Measurements from ENCODE around the gene SMOC2. TPM values are rescaled to one million over a fixed set of nuclear protein-coding genes. Genes with fewer than 3 reads are reported as not detected.

SMOC2 gene
- total RNA-seq, 4 donors from 2014 or later: 5.8 to 14.5 (median 9.0) TPM

DNA sequence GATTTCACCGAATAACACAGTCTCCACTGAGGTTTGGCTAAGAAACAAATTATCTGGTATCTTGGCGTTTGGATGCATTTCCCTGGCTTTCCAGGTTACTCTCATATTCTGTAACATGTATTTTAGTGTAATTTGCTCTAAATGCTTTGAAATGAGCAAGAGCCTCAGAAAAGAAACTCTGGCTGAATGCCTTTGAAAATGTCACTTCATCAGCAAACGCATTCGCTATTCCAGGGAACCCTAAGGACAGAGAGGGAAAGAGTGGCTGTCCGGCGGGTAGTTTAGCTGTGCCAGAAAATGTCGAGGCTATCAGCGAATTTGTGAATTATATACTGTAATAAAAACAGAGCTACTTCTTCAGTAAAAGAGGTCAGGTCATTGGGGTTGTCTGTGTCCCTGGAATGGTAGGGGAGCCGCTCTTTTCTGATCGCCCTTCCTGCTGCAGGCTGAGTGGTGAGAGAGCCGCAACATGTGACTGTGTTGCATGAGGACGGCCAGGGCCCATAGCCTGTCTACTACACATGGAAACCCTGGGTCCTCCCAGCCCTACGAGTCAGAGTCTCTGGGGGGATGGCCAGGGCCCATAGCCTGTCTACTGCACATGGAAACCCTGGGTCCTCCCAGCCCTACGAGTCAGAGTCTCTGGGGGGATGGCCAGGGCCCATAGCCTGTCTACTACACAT is 57.3 kb downstream of the SMOC2 start:
- H3K4me3 ChIP-seq: no peak overlapping the region
- in situ Hi-C loops (cut with MboI; ENCODE audit: low pct_ligation_motif_present in 1 of 4, low pct_unique_long_range_greater_than_20kb in 1 of 4, low sequenced_read_pairs in 3 of 4) (no loop called here), intact Hi-C loops (cut with DNase I; ENCODE audit: low total_unique reads) (no loop called here)
- H3K4me1 ChIP-seq: no peaks in the 10 kb centered on the region
- TF ChIP-seq POLR2AphosphoS5 (IDR thresholded peaks at IDR 0.05): no peak
- TF ChIP-seq EP300 (IDR thresholded peaks at IDR 0.05; ENCODE audit: low read depth): no peak
- TF ChIP-seq POLR2A (IDR thresholded peaks at IDR 0.05): no peak
- TF ChIP-seq, protein P1, sequence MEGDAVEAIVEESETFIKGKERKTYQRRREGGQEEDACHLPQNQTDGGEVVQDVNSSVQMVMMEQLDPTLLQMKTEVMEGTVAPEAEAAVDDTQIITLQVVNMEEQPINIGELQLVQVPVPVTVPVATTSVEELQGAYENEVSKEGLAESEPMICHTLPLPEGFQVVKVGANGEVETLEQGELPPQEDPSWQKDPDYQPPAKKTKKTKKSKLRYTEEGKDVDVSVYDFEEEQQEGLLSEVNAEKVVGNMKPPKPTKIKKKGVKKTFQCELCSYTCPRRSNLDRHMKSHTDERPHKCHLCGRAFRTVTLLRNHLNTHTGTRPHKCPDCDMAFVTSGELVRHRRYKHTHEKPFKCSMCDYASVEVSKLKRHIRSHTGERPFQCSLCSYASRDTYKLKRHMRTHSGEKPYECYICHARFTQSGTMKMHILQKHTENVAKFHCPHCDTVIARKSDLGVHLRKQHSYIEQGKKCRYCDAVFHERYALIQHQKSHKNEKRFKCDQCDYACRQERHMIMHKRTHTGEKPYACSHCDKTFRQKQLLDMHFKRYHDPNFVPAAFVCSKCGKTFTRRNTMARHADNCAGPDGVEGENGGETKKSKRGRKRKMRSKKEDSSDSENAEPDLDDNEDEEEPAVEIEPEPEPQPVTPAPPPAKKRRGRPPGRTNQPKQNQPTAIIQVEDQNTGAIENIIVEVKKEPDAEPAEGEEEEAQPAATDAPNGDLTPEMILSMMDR (IDR thresholded peaks at IDR 0.05): no peak
- H3K36me3 ChIP-seq: no peaks in the 10 kb centered on the region
- H3K27me3 ChIP-seq: no peaks in the 10 kb centered on the region
- 70 to 81% methylated on average over 7 to 14 of the region's 14 CpGs for WGBS, 2 donors (ENCODE audit: low coverage in 1 of 2)
- DNase-seq: no peak
- no peaks in the 10 kb centered on the region for H3K9me3 ChIP-seq
- no peak overlapping the region for H3K27ac ChIP-seq

DNA sequence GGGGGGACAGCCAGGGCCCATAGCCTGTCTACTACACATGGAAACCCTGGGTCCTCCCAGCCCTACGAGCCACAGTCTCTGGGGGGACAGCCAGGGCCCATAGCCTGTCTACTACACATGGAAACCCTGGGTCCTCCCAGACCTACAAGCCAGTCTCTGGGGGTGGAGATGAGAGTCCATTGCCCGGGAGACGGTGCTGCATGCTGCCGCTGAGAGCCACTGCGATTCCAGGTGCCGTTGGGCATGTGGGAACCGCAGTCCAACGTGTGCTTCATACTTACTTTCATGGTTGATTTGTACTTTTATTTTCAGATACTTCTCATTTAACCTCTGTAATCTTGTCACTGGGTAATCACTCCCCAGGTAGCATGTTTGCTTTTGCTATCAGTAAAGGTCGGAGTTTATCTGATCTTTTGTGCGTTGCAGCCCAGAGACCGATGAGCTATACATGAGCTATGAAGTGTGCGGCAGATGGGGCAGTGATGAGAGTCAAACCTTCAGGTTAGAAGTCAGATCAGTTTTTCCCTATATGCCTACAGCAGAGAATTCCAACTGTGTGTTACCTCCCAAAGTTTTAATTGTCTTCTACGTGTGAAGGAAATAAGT is 58.2 kb downstream of the SMOC2 start:
- TF ChIP-seq, protein P1 (IDR thresholded peaks at IDR 0.05): no peak
- TF ChIP-seq POLR2A (IDR thresholded peaks at IDR 0.05) (no peak), EP300 (IDR thresholded peaks at IDR 0.05; ENCODE audit: low read depth) (no peak), POLR2AphosphoS5 (IDR thresholded peaks at IDR 0.05) (no peak)
- Histone ChIP-seq H3K4me3 (no peak overlapping the region), H3K4me1 (no peaks in the 10 kb centered on the region), H3K9me3 (no peaks in the 10 kb centered on the region), H3K27ac (no peak overlapping the region), H3K36me3 (no peaks in the 10 kb centered on the region), H3K27me3 (no peaks in the 10 kb centered on the region)
- 56 to 63% methylated on average over 9 to 13 of the region's 13 CpGs for WGBS, 2 donors (ENCODE audit: low coverage in 1 of 2)
- no peak for DNase-seq
- in situ Hi-C loops (cut with MboI; ENCODE audit: low pct_ligation_motif_present in 1 of 4, low pct_unique_long_range_greater_than_20kb in 1 of 4, low sequenced_read_pairs in 3 of 4) (no loop called here), intact Hi-C loops (cut with DNase I; ENCODE audit: low total_unique reads) (no loop called here)

DNA sequence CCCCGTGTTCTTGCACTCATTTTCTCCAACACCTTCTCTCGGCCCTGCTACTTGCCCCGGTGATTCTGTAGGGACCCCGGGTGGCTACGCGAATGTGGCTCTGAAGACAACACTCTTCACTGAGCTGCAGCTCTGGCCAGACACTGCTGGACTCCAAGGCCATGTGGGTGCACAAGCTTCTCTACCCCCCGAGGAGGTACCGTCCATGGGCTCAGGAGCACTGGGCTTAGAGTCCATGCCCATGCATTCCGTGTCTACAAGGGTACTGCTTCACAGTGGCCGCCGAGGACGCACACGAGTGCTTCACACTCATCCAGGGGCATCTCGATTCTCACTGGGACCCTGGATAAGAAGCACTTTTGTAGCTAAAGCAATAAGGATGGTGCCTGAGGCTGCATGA is 59.5 kb downstream of the SMOC2 start:
- Histone ChIP-seq H3K4me1 (no peaks in the 10 kb centered on the region), H3K27me3 (no peaks in the 10 kb centered on the region), H3K4me3 (no peak overlapping the region), H3K9me3 (no peaks in the 10 kb centered on the region), H3K36me3 (no peaks in the 10 kb centered on the region), H3K27ac (no peak overlapping the region)
- in situ Hi-C loops (cut with MboI; ENCODE audit: low pct_ligation_motif_present in 1 of 4, low pct_unique_long_range_greater_than_20kb in 1 of 4, low sequenced_read_pairs in 3 of 4) (no loop called here), intact Hi-C loops (cut with DNase I; ENCODE audit: low total_unique reads) (no loop called here)
- WGBS, 2 donors (ENCODE audit: low coverage in 1 of 2): 89% methylated on average over 14 of the region's 14 CpGs; no CpG with 5 or more reads in 1 of the 2 donors
- TF ChIP-seq POLR2AphosphoS5 (IDR thresholded peaks at IDR 0.05): no peak
- no peak for TF ChIP-seq EP300 (IDR thresholded peaks at IDR 0.05; ENCODE audit: low read depth)
- no peak for DNase-seq

DNA sequence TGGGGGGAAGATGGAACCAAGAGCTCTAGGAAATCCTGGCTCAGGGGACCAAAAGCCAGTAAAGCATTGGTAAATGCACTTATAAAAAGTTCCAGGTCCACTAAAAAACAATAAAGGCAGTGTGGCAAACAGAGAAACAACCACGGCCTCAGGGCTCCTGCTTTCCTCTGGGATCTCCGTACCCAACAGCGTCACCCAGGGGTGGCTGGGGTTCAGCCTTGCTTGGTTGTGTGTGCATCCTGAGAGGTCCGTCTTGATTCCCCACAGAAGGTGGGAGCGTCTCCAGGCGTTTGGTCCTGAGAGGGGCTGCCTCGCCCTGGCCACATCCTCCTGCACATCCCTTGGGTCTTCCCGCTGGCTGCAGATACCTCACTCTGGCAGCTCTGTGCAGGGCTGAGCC is 60.6 kb downstream of the SMOC2 start:
- 89% methylated on average over 8 of the region's 8 CpGs; no CpG with 5 or more reads in 1 of the 2 donors for WGBS, 2 donors (ENCODE audit: low coverage in 1 of 2)
- intact Hi-C loops (cut with DNase I; ENCODE audit: low total_unique reads): no loop called here
- Histone ChIP-seq H3K27ac (no peak overlapping the region), H3K4me1 (no peaks in the 10 kb centered on the region), H3K4me3 (no peak overlapping the region), H3K27me3 (no peaks in the 10 kb centered on the region), H3K36me3 (no peaks in the 10 kb centered on the region), H3K9me3 (no peaks in the 10 kb centered on the region)
- DNase-seq: no peak
- in situ Hi-C loops (cut with MboI; ENCODE audit: low pct_ligation_motif_present in 1 of 4, low pct_unique_long_range_greater_than_20kb in 1 of 4, low sequenced_read_pairs in 3 of 4): no loop called here
- TF ChIP-seq POLR2AphosphoS5 (IDR thresholded peaks at IDR 0.05): no peak
- TF ChIP-seq, protein P1 (IDR thresholded peaks at IDR 0.05): no peak
- no peak for TF ChIP-seq EP300 (IDR thresholded peaks at IDR 0.05; ENCODE audit: low read depth)
- TF ChIP-seq POLR2A (IDR thresholded peaks at IDR 0.05): no peak
